ENCODE results near the gene EXOC4.

The EXOC4 gene

GRCh38 chr7:133741078-133741477, 488.2 kb downstream of the EXOC4 start:
- no peak for DNase-seq (ENCODE audit: low read depth in 1 of 2, low spot score in 1 of 2)

DNA sequence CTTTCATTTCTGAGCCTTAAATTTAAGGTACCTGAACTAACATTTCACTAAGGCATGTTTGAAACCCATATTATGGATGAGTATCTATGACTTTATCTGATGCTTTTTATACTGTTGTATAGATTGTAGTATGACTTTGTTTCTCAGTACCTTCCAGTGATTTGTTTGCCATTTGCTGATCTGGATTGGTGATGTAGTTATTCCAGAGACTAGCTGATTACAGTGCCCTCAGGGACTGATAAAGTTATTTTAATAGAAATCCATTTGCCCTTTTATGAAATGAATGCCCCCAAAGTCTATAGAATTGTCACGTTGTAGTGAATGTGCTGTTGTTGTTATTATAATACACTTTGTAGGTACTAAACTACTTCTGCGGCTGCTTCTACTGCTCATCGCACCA, 488.8 kb downstream of the EXOC4 start:
- DNase-seq (ENCODE audit: low read depth in 1 of 2, low spot score in 1 of 2): no peak

DNA sequence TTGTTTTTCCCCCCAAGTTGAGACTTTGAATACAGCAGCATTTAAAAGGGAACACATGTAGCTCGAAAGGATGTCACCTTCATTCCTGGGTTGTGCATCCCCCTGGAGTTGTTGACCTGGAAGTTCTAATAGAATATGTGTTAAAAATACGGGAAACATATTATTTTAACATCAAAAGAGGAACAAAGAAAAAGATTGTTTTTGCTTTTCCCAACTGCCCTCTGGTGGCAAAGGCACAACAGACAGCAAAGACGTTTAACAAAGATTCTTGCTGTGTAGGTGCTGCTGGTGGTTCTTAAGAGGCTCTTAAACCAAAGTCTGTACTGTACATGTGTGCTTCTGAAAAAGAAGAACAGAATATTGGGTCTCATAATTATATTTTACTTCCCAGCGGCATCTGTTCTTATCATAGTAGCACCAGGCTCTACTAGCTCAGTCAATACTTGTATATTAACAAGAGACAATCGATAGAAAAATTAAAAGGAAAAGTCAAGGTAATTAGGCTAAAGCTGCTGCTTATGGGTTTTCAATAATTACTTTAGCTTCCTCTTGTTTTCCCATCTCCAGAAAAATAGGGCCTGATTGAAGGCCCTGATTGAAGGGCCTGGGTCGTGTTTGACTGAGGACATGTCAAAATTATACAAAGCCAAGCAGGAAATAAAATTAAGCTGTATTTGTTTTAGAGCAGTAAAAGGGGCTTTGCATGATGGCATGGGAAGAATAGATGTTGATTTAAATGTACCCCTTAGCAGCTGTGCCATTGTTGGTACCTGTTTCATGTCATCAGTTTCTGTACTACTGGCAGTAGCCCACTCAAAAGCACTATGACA, 490.0 kb downstream of the EXOC4 start:
- no peak for DNase-seq (ENCODE audit: low read depth in 1 of 2, low spot score in 1 of 2)

DNA sequence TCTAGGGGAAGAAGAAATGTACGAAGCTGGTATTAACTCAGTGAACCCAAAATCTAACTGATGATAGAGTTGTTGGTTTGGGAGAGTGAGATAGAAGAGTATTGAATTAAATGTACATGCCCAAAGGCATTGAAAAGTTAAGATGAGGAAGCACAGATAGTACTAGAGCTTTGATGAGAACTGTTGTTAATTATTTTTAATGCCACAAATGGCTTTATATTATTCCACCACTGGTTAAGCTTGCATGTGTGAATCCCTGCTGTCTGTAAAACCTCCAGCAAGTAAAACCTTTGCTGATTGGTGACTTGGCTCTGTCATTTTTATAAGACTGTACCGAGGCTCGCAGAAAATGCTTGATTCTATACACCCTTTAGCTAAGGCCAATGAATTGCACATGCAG, 491.6 kb downstream of the EXOC4 start:
- no peak for DNase-seq (ENCODE audit: low read depth in 1 of 2, low spot score in 1 of 2)

DNA sequence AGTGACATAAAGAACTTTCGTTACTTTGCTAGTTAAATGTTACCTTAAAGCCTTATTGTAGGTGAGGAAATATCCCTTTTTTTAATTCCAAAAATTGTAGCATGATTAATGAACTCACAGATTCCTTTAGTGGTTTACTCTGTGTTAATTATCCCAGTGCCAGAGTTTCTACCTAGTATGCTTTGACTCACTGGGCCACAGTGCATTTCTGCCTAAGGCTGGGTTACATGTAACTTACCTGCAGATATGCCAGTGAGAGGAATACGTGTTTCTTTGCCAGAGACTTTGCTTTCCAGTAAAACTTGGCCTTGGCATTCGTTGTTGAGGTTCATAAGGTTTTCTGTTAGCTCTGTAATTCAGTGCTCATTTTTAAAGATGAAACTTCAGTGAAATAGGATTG, 493.4 kb downstream of the EXOC4 start:
- DNase-seq (ENCODE audit: low read depth in 1 of 2, low spot score in 1 of 2): no peak

GRCh38 chr7:133746847-133747246, 494.0 kb downstream of the EXOC4 start:
- no peak for DNase-seq (ENCODE audit: low read depth in 1 of 2, low spot score in 1 of 2)

DNA sequence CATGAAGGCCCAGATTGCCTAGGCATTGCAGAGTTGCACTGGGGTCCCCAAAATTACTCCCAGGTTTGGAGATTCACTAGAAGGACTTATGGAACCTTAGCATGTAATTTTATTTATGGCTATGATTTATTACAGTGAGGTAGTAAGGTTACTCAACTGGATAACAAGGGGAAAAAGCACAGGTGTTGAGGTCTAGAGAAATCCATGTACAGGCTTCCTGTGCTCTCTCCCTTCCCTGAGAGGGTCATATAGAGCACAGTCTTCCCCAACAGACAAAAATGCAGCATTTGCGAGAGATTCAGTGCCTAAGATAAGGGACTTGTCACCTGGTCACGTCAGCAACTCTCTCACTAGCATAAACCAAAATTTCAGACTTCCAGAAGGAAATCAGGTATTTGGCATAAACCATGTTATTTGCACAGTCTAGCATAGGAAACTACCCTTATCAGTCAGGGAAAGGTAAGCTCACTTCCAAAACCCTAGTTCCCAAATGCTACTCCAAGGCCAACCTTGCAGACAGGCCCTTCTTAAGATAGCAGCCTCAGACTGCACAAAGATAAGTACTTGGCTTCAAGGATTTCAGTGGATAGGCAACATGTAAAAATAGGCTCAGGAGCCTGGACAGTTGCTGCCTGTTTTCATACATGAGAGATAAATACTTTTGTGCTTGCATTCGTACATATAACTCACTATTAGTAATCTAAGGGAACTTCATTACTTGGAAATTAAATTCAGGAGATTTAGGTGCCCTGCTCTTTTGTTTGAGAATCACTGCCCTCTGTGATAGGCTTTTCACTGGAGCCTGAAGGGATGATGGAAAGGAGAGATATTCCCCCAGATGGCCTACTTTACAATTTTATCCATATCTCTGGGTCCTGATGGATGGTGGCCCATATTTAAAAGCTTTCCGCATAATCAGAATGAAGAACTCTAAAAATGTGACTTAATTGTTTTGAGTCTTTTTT, 495.8 kb downstream of the EXOC4 start:
- no peak for DNase-seq (ENCODE audit: low read depth in 1 of 2, low spot score in 1 of 2)

DNA sequence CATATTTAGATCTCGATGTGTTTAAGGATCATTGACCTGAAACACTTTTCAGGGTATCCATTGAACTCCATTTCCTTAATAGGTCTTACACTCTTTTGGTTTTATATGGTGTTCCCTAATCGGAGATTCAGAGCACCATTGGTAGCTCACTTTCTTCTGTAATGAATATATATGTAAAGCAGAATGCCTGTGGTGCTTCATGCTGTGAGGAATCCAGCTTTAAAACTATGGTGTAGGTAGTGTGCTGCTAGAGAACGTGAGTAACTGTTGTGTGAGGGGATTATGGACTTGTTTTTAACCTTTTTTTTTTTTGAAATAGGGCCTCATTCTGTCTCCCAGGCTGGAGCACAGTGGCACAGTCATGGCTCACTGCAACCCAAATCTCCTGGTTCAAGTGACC, 497.4 kb downstream of the EXOC4 start:
- DNase-seq (ENCODE audit: low read depth in 1 of 2, low spot score in 1 of 2): no peak

DNA sequence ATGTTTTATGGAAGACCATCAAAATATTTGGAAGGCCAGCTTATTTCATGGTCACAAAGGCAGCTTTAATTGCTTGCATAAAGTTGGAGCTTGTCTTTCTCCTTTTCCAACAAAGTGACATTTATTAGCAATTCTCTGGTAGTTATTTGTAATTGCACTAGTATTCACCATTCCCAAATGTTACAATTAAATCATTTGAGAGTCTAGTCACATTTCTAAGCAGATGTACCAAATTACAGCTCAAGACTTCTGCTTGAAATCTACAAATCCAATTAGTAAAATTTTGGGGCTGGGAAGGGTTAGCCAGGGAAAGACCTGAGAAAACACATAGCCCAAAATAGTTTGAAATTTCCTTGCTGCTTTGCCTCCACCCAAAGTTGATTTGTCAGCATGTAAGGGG, 498.2 kb downstream of the EXOC4 start:
- DNase-seq (ENCODE audit: low read depth in 1 of 2, low spot score in 1 of 2): no peak

DNA sequence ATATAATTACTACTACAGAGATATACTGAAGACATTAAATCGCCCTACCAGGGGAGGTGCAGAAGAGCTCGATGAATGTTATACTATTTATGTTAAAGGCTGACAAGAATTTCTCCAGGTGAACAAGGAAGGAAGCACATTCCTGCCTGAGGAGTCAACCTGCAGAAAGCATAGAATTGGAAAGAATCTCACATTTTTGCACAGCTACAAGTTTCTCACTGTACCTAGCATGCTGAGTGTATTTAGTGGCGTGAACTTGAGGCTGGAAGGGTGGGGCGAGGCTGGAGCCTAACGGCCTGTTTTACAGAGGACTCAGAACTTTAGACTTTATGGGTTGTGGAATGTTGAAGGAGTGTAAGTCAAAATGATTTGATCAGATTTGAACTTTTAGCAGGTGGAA, 500.6 kb downstream of the EXOC4 start:
- no peak for DNase-seq (ENCODE audit: low read depth in 1 of 2, low spot score in 1 of 2)

DNA sequence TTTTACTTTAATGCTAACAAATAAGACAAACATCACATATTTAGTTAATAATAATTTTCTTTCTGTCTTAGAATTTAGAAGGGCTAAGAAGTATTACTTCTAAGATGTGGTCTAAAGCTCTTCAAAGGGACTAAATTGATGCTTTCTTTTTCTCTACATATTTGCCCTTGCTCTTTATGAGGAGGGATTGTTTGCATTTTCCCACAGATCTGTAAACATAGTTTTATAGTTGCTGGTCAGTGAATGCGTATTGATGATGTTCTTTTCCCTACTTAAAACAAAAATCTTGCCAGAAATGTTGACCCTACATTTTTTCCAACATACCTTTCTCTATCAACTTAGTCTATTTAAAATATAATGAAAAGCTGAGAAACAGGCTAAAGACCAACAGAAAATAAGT, 501.8 kb downstream of the EXOC4 start:
- no peak for DNase-seq (ENCODE audit: low read depth in 1 of 2, low spot score in 1 of 2)

DNA sequence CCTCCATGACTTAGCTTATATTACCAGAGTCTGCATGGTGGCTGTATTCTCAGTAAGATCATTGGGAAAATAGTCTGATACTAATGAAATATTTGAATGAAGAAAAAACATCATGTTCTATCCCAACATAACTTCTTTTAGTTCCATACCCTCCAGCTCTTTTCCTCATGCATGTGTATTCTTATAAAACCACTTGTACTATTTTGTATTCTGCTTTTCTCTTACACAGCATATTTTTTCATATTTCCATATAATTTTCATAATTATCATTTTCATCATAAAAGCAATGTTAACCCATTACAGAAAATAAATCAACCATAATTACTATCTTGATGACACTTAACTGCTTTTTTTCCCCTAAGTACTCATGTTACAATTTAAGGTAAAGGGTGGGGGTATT, 503.0 kb downstream of the EXOC4 start:
- no peak for DNase-seq (ENCODE audit: low read depth in 1 of 2, low spot score in 1 of 2)

DNA sequence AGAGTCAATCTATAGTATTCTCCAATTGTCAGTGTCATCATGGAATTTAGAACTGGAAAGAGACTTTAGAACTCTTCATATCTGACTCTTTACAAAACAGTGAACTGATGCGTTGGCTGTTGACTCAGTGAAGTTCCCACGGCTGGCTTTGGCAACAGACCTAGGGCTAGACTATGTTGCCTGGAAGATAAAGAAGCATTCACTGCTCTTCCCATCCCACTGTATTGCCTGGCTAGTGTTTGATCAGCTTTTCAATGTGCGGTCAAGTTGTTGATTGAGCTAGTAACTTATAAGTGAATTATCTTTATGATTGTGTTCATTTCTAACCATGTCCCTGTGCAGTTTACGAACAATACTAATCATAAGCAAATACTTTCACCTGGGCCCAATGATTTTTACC, 508.6 kb downstream of the EXOC4 start:
- no peak for DNase-seq (ENCODE audit: low read depth in 1 of 2, low spot score in 1 of 2)

- no peak for DNase-seq (ENCODE audit: low read depth in 1 of 2, low spot score in 1 of 2)
Observed at GRCh38 chr7:133763076-133763640, 510.3 kb downstream of the EXOC4 start.

DNA sequence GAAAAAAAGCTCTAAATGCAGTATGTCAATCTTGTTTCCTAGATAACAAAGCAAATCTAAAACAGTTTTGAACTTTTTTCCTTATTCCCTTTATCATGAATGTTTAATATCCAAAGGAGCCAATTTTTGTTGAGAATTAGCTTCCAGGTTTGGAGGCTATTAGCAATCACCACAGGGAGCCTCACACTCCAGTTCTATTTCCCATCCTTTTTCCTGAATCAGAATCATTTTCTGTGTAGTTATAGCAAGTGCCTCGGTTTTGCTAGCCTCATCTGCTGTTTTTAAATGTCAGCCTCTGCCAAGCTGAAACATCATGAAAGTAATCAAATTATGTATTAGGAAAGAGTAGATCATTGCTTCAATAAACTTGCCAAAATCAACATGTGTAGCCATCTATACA, 516.8 kb downstream of the EXOC4 start:
- DNase-seq (ENCODE audit: low read depth in 1 of 2, low spot score in 1 of 2): no peak

DNA sequence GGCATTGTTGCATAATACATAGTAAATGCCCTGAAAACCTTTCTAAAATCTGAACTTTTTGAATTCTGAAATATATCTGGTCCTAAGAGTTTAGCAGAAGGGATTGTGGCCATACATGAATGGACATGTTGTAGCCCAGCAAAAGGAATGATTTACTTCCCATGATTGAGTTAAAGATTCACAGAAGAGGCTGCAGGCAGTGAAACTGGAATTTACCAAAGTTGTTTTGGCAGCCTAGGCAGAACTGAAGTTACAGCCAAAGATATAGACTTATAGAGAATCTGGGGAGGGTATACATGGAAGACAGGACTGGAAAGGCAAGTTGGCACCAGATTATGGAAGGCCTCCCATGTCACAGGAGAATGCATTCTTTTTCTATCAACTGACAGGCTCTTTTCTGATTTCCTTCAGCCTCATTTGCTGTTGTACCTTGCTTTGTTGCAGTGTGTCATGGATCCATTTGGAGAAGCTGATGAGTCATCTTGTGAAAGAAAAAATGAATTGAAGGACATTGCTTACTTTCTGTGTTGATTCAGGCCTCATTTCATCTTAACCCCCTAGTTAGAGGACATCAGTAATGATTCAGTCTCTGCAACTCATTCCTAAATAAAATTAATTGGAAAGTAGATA, 518.1 kb downstream of the EXOC4 start:
- no peak for DNase-seq (ENCODE audit: low read depth in 1 of 2, low spot score in 1 of 2)

DNA sequence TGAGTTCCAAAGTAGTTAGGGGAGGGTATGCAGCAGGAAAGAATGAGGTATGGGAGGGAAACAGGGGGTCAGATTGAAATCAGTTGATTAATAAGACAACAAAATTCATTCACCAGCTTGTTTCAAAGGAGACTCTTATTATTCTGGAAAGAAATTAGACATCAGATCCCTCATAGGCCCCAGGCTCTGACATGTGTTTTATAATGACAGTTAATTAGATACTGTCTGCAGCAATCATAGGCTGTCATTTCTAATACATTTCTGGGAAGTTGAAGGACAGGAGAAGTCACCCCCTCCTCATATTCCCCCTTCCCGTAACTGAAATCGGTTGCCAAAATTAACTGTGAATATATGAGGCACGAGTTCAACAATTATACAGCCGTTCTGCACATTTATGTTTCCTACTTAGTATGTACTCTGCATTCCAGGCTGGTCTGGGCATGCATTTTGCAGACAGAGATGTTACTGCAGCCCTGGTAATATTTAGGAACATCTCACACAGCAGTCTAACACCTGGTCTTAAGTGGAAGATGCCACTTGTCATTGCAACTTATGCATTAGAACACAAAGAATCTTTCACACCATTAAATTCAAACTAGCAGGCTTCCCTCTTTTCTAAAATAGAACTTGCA, 519.0 kb downstream of the EXOC4 start:
- DNase-seq (ENCODE audit: low read depth in 1 of 2, low spot score in 1 of 2): no peak

GRCh38 chr7:133773601-133774000, 520.7 kb downstream of the EXOC4 start:
- no peak for DNase-seq (ENCODE audit: low read depth in 1 of 2, low spot score in 1 of 2)

GRCh38 chr7:133775201-133775600, 522.3 kb downstream of the EXOC4 start:
- no peak for DNase-seq (ENCODE audit: low read depth in 1 of 2, low spot score in 1 of 2)

GRCh38 chr7:133776266-133776665, 523.4 kb downstream of the EXOC4 start:
- no peak for DNase-seq (ENCODE audit: low read depth in 1 of 2, low spot score in 1 of 2)

DNA sequence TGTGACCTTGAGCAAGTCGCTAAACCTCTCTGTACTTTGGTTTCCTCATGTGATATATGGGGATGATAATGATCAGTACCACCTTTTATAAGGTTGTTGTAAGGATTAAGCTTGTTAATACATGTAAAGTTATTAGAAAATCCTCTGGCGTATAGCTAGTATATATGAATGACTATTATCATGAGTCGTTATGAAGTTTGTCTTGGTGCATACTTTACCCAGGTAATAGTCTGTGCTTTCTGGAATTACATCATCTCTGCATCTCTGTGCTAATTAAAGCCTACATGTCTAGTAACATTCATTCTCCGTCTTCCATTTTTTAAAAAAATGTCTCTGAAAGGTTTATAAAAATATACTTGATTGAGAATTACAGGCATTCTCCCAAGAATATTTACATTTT, 524.8 kb downstream of the EXOC4 start:
- DNase-seq (ENCODE audit: low read depth in 1 of 2, low spot score in 1 of 2): no peak

Data from activated T-helper 1 cell treated with anti-CD3 and anti-CD28 coated beads, Interleukin-2, amount 50 U/mL, for 16 hours (primary cell).